ENCODE results near the gene DNM1.
"Not testable (repeated sequence)": the region's sequence is repeated elsewhere in the genome, so short reads cannot be mapped to it uniquely, and the experiment has no call there.

Gene DNM1

DNA sequence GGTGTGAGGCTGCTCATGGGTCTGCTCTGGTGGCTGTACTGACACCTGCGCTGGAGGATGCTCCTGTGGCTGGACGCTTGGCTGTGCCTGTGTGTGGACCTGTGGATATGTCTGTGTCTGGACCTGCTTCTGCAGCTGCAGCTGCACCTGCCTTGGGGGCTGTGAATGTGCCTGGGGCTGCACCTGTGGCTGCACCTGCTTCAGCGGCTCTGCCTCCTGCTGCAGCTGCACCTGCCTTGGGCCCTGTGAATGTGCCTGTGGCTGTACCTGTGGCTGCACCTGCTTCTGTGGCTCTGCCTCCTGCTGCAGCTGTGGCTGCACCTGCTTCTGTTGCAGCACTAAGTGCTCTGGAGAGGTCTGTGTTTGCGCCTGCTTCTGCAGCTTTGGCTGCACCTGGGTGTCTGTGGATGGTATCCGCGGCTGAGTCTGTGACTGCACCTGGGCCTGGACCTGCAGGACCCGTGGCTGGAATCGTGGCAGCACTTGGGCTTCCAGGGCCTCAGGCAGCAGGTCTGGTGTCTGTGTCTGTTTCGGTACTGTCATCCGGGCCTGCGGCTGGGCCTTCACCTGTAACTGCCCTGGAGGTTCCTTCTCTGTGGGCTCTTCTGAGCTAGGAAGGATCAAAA, 24.3 kb upstream of the DNM1 start:
- DNase-seq = no peak

DNA sequence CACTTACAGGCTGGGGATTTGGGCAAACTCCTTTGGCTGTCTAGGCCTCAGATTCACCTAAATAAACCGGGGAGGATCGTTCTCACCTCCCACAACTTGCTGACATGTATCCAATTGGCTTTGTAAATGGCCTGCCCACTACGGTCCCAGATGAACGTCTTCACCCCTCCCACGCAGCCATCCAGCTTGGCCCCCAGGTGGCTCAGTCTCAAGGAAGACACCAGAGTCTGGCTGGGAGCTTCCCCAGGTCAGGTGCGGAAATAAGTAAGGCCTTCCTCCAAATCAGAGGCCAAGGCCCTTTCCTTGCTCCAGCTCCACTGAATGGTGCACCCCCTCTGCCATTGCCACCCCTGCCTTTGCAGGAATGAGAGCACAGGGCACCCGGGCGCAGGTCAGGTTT, 23.2 kb upstream of the DNM1 start:
- DNase-seq = no peak

DNA sequence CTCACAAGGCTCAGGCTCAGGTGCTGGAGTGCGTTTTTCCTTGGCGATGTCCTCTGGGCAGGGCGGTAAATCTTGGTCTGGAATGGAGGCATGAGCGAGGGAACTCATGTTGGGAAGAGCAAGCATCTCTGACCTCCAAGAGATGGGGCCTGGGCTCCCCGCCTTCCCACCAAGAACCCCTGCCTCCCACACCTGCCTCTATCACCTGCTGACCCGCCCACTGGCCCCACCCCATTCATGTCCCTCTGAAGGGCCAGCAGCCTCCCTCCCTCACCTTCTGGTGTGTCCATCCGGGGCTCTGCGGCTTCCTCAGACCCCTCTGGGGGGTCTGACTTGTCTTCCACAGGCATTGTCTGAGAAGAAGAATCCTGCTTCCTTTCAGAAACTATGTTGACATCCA, 22.7 kb upstream of the DNM1 start:
- no peak for DNase-seq

DNA sequence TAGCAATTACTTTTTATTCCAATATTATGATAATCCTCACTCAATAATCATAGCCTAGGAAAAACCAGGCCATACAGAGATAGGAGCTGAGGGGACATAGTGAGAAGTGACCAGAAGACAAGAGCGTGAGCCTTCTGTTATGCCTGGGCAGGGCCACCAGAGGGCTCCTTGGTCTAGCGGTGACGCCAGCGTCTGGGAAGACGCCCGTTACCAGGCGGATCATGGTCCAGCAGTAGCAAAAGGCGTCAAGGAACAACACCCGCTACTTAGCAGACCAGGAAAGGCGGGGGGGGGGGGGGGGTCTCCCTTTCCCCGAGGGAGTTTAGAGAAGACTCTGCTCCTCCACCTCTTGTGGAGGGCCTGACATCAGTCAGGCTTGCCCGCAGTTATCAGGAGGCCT, 21.7 kb upstream of the DNM1 start:
- DNase-seq = not testable (repeated sequence)

DNA sequence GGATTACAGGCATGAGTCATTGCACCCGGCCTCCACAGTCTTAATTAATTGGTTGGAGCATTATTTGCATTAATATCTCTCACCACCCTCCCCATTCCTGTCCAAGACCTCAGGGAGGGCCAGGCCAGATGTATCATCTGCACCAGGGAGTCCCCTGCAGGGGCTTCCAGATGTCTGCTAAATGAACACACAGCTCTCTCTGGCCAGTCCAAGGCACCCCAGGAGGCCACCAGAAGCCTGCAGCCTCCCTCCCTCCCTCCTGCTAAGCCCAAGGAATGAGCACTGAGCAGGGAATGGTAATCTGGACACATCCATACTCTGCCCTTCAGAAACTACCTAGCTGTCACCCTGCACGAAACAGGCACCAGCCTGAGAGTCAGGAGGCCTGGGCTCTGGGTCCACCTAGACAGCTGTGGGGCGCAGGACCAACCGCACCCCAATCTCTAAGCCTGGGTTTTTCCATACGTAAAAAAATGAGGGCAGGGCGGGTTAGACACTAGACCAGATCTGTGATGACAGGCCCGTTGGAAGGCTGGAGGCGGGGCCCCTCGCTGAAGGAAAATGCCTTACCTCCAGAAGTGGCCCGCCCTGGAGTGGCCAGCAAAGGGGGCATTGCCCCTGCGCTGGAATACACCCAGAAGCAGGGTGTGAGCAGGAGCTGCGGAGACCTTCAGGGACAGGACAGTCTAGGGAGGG, 20.1 kb upstream of the DNM1 start:
- DNase-seq = no peak

DNA sequence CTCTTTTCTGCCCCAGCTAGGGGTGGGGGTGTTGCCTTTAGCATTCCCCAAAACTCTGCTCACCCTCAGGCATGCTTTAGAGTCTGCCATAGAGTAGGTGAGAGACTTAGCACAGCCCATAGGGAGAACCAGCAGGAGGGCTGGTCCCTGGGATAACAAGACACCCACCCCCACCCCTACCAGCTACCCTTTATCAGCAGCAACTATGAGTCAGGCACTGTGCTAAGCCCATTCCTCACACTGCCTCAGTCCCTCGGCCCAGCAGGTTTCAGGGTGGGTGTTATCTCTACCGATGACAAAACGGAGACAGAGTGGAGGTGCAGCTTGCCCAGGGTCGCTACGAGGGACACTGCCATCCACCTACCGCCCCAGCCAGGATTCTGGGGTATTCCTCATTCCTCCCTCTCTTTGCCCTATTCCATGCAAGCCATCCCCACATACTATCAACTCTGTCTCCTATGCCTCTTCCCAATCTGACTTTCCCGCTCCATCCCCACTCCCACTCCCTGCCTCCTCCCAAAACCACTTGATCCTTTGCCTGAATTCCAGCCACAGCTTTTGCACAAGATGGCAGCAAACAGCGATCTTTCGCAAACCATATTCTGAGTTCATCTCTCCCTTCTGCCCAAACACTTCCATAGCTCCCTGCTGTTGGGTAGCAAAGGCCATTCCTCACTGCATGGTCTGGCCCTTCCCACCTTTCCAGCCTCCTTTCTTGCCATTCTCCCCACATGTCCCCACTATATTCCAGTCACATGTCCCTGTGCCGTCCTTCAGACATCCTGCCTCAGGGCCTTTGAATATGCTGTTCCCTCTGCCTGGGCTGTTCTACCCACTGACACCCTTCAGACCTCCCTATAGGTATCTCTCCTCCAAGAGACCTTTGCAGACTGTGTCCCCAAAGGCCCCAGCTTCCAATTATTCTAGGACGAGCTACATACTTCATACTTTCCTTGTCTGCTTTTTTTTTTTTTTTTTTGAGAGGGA, 16.9 kb upstream of the DNM1 start:
- no peak for DNase-seq

DNA sequence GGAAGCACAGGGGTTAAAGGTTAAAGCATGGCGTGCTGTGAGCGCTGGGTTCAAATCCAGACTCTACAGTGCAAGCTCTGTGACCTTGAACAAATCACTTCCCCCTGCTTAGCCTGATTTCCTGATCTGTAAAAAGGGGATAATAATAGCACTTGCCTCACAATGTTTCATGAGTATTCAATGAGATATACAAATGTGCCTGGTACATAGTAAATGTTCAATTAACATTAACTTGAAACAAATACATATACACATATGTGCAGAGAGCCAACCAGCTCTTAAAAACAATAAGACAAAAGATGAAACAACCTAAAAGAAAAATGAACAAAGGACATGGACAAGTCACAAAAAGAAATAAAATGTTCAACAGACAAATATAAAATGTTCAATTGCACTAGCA, 15.8 kb upstream of the DNM1 start:
- DNase-seq = no peak

DNA sequence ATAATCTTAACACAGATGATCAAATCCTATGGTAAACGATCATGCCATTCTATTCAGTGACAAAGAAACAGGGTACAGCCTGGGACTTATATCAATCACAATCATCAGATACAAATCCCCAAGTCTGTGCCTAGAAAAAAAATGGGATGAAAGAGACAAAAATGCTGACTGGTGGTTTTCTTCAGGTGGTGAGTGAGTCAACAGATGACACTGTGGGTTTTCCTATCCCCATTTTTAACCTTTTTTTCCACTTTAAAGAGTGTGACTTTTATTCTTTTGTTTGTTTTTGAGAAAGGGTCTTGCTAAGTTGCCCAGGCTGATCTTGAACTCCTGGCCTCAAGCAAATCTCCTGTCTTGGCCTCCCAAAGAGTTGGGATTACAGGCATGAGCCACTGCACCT, 15.0 kb upstream of the DNM1 start:
- DNase-seq = no peak

DNA sequence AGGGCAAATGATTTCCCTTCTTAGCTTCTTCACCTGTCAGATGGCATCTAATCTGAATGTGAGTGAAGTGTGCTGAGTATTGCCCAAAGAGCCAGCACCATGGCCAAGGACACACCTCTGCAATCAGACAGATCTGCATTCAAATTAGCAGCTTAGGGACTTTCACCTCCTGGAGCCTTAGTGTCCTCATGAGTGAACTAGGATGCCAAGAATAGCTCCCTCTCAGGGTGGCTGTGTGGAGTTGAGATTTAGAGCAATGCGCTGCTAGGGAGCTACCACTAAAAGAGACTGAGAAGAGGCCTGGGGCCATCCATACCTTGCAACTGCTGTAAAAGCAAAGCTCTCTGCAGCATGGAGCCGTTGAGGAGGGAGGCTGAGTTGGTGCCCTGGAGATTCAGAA, 13.2 kb upstream of the DNM1 start:
- no peak for DNase-seq

DNA sequence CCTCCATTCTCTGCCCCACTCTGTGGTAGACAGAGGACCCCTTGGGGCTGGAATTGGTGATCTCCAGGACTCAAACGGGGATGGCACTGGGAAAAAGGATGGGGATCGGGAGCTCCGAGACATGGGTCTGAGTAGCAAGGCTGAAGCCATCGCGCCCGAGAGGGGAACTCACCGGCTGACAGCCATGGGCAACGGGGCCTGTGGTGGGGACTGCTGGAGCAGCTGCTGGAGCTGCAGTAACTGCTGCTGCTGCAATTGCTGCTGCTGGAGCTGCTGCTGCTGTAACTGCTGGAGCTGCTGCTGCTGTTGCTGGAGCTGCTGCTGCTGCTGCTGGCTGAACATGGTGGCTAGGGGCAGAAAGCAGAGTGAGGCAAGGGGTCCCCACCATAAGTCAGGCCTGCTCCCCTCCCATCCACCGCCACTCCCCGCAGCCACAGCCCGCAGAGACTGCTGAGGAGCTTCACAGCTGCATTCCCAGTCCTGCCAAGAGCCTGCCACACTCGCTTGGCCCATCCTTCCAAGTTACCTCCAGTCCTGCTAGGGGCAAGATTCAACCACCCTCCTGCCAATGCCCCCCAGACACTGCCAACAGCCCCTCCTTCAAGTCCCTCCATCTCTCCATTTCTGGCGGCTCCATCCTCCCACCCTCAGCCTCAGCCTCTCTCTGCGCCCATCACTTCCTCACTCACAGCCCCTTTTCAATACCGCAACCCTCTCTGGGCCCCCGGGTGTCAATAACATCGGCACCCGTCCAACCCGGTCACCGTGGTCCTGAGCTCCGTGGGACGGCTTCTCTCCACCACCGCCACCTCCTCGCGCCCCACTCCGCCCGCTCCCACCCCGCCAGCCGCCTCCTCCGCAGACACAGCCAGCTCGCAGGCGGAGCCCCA, 12.4 kb upstream of the DNM1 start:
- DNase-seq = no peak

DNA sequence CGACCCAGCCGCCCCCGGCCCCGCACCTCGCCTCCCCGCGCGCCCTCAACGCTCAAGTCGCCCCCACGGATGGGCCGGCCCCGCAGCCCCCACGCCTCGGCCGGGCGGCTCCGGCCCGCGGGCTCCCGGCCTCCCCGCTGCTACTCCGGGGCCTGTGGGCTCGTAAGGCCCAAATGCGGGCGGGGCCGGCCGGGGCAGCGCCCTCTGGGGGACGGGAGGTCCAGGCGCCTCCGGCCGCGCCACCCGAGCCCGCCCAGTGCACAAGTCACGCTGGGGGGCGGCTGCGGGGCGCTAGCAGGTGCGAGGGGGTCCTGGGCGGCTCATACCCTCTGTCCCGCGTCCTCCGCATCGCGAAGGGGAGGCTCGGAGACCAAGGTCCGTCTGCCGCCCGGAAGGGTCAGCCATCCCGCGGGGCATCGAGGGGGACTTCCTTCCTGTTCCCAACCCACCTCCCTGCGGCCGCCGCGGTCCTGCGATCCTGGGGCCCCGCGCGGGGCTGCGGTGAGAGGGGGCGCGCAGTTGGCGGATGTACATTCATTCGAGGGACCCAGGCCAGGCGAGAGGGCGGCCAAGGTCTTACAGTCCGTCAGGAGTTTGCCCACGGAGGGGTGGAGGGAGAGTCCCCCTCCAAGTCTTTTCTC, 11.7 kb upstream of the DNM1 start, which contains the start of gene CIZ1:
TSS of gene CIZ1 (minus strand) at position 167 of the 641 bp plus-strand sequence. CDS start 715 bp downstream, outside the sequence.
- no peak for DNase-seq

DNA sequence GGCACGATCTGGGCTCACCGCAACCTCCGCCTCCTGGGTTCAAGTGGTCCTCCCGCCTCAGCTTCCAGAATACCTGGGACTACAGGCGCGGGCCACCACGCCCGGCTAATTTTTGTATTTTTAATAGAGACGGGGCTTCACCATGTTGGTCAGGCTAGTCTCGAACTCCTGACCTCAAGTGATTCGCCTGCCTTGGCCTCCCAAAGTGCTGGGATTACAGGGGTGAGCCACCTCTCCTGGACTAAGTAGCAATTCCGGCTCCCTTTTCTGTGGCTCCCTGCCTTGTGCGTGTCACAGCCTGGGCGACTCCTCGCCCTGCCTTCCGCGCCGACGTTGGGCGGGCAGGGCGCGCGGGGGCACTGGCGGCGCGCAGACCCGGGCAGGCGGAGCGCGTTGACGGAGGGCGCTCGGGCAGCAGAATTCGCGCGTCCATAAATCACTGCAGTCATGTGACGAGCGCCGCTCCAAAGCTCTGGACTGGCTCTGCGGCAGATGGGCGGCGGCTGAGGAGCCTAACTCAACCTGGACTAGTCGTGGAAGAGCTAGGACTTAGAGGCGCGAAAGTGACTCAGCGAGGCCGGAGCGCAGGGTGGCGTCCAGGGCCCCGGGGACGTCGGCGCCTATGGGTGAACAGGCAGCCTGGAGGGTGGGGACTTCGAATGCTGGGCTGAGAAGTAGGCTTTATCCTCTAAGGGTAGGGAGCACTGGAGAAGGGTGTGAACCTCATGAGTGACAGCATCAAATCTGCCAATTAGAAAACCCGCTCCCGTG, 10.4 kb upstream of the DNM1 start:
- no peak for DNase-seq

DNA sequence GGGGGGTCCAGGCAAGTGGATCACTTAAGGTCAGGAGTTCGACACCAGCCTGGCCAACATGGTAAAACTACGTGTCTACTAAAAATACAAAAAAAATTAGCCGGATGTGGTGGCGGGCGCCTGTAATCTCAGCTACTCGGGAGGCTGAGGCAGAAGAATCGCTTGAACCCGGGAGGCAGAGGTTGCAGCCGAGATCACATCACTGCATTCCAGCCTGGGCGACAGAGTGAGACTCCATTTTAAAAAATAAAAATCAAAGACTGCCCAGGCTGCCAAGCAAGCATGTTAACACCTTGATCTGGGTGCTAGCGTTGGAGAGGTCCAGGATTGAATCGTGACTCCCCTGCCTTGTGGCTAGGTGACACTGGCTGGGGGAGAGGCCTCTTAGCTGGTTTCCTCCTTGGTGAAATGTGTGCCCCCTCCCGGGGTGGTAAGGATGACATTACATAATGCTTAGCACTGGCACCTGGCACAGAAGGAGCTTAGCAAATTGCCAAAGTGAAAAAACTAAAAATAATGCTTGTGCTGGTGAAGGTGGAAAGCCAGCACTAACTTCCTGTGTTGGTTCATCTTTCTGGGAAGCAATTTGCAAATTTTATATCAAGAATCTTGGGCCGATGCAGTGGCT, 9.6 kb upstream of the DNM1 start:
- no peak for DNase-seq

DNA sequence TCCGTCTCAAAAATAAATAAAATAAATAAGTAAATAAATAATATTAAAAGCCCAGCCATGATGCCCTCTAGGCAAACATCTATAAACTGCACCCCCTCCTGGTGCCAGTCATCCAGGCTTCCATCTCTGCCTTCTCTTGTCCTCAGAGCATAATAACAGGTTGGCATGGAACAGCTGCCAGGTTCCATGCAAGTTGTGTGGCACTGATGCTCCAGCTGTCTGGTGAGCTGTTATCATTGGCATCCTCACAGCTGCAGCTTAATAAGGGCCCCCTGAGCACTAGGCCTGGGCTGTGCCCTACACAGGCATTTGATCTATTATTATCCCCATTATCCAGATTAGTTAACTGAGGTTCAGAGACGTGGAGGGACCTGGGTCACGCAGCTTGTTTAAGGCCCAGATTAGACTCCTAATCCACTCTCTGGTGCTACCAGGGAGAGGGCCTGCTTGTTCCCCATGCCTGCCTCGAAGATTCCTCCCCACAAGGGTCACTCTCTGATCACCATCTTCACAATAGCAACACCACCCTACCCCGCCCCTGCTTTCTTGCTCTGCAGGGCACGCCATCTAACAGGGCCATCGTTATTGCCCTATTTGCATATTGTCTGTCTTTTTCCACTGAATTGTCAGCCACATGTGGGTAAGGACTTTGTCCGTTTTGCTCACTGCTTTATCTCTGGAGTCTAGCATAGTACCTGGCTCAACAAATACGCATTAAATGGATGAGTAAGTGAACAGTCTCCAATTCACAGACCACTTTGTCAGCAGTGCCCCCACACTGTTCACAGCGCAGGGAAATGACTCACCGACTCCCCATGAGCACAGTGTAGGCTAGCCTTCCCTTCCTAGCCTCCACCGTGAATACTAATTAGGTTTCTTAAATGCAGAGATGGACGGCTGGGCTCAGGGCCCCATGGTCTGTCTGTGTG, 1.5 kb upstream of the DNM1 start:
- DNase-seq = no peak

DNA sequence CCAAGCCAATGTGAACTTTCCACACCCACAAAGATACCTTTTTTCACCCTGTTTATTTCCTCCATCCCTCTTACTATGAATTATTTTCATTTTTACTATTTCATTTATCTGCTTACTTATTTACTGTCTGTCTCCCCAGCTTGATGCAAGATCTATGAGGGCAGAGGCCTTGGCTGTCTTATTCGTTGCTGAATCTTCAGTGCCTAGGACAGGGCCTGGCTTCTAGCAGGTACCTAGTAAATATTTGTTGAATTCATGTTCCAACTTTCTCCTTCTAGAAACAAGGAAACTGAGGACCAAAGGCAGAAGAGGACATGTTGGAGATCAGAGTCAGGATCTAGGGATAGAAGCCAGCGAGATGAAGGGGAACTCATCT, 543 bp upstream of the DNM1 start:
- no peak for DNase-seq

DNA sequence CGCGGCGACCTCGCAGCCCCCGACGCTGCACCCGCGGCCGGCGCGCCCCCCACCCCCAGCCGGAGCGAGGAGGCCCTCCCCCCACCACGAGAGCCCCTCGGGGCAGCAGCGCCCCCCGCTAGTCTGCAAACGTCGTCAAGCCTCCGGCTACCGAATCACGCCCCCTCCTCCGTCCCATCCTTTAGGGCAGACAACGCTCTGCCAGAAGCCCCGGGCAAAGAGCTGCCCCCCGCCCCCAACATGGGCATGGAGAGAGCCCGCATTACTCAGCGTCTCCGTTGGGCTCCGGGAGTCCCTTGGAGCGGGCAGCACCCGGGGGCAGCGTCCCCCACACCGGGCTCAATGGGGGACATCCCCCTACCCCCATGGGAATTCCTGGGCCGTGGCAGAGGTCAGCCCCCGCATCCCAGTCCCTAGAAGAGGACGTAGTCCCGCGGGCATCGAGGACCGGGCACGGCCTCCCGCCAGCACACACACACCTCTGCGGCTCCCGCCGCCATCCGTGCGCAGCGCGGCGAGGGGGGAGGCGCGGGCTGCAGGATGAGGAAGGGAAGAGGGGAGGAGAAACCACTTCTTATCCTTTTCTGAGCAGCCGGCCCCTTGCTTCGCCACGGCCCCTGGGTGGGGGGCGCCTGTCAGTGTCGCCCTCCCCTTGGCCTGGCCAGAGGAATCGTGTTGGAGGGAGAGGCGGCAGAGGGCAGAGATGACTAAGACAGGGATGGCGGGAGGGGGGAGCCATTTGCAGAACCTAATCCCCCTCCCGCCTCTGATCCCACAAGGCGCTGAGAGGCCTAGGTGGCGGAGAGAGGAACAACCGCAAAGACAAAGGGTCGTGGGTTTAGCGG, 750 bp downstream of the DNM1 start:
- DNase-seq = no peak

DNA sequence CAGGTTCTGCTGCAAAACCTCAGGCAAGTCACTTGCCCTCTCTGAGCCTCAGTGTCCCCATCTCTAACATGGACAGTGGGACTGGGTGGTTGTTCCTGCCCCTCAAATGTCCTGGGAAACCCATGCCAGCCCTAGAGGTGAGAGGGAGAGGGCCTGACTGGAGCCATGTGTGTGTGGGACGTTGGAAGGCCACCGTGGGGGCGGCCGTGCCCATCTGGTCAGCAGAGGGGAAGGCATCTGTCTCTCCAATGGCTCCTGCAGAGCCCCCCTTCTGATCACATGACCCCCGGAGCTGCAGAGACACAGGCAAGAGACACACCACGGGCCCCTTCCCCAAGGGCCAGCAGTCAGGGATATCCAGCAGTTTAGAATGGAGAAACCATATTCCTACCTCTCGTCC, 1.7 kb downstream of the DNM1 start:
- no peak for DNase-seq

DNA sequence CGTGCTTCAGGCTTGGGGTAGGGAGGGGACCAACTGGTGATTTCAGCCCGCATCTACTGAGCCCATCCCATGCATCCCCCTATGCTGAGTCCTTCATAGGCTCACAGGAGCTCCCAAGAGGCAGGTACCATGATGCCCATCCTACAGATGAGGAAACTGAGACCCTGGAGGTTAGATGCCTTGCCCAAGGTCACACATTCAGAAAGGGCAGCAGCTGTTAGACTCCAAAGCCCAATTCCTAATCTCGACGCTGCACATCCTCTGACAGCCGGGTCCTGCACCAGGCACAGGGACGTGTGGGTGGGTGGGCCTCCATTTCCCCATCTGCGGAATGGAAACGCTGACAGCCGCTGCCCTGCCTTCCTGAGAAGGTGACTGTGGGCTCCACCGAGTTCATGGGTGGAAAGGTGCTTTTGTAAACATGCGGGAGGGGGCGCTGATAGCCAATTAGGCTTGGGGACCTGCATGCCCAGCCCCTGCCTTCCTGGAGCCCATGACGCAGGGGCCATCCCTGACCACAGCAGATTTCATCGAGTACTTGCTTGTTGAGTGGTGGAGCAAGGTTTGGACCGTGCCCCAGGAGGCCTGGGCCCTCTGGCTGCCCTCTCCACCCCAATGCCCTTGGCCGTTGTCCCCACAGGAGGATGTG, 2.2 kb downstream of the DNM1 start:
- DNase-seq = no peak
